SK-N-MC (cell line): ENCODE results near the gene PPIL1.

Source experiments
- EZH2 ChIP-seq: fragments of 200-600 bp; sonication (generic); IDR thresholded peaks from one replicate; pipeline ENCODE4 v1.6.1; 2017; ENCODE audit warnings: antibody characterized with exemption
- POLR2AphosphoS5 ChIP-seq: IDR thresholded peaks from 2 replicates; pipeline ENCODE4 v1.6.1; 2012; ENCODE audit warnings: mild to moderate bottlenecking, low read depth, low read length, borderline replicate concordance

- TF ChIP-seq EZH2 (no peak), POLR2AphosphoS5 (no peak)
Observed at GRCh38 chr6:36825994-36826393, 48.6 kb downstream of the PPIL1 start.
